IPS DF 4.7 (cell line): Measurements from ENCODE around the gene SACS.

Source experiments
- DNase-seq: peaks from one replicate; pipeline ENCODE4 v3.0.0-alpha.2; 2013; ENCODE audit warnings: low spot score; ENCODE audit errors: extremely low read depth

The SACS gene

GRCh38 chr13:23433171-23434153, at the start of gene SACS:
Gene SACS (minus strand): TSS chr13:23433702. CDS start chr13:23411239, 22,463 bp downstream.
- DNase-seq = peak; percentile 62

GRCh38 chr13:23480324-23480723, 46.8 kb upstream of the SACS start:
- no peak for DNase-seq

- DNase-seq = no peak
These were observed 43.6 kb upstream of the SACS start for GRCh38 chr13:23477101-23477500.

GRCh38 chr13:23473221-23473620, 39.7 kb upstream of the SACS start:
- DNase-seq = no peak

- DNase-seq = no peak
These were observed 38.7 kb upstream of the SACS start for GRCh38 chr13:23472189-23472588.

GRCh38 chr13:23470790-23471614, 37.5 kb upstream of the SACS start:
- DNase-seq = no peak

GRCh38 chr13:23469951-23470421, 36.5 kb upstream of the SACS start:
- no peak for DNase-seq

- DNase-seq = no peak
These were observed 35.3 kb upstream of the SACS start for GRCh38 chr13:23468811-23469210.

- no peak for DNase-seq
These were observed 34.4 kb upstream of the SACS start for GRCh38 chr13:23467932-23468278.

GRCh38 chr13:23467048-23467931, 33.8 kb upstream of the SACS start:
- no peak for DNase-seq

- no peak for DNase-seq
These were observed 32.9 kb upstream of the SACS start for GRCh38 chr13:23466144-23467002.

- DNase-seq = no peak
These were observed 30.2 kb upstream of the SACS start for GRCh38 chr13:23463661-23464060.

- no peak for DNase-seq
These were observed 29.5 kb upstream of the SACS start for GRCh38 chr13:23462815-23463559.

GRCh38 chr13:23461544-23461943, 28.0 kb upstream of the SACS start:
- no peak for DNase-seq

- DNase-seq = no peak
These were observed 27.4 kb upstream of the SACS start for GRCh38 chr13:23460921-23461320.

GRCh38 chr13:23460309-23460708, 26.8 kb upstream of the SACS start:
- DNase-seq = no peak

- DNase-seq = no peak
These were observed 25.5 kb upstream of the SACS start for GRCh38 chr13:23458989-23459388.

GRCh38 chr13:23456437-23457210, 23.1 kb upstream of the SACS start:
- DNase-seq = no peak
